ENCODE data around the gene CSF3. TPM values are rescaled to one million over a fixed set of nuclear protein-coding genes. Genes with fewer than 3 reads are reported as not detected.

Gene CSF3
- total RNA-seq, 1 experiment from 2014 or later = not detected

- Mint-ChIP-seq H3K27me3 (ENCODE audit: low read depth) (peaks cover 2% of the 10 kb centered on the region; the same call in 1 of the 2 replicates), H3K36me3 (ENCODE audit: insufficient read depth in 1 of 3, low read depth in 3 of 3) (peaks cover 6 to 12% (median 9%) of the 10 kb centered on the region in 3 experiments; a peak in 6 of 7 replicates), H3K4me3 (peak overlapping the region; percentile 96 to 98; a peak in 4 of 5 replicates), H3K9me3 (no peaks in the 10 kb centered on the region), H3K27ac (peak overlapping the region in 1 of 3 experiments; percentile 22; a peak in 1 of 7 replicates), H3K4me1 (peaks cover 23 to 28% of the 10 kb centered on the region in 2 experiments)
- TF ChIP-seq, protein P1, sequence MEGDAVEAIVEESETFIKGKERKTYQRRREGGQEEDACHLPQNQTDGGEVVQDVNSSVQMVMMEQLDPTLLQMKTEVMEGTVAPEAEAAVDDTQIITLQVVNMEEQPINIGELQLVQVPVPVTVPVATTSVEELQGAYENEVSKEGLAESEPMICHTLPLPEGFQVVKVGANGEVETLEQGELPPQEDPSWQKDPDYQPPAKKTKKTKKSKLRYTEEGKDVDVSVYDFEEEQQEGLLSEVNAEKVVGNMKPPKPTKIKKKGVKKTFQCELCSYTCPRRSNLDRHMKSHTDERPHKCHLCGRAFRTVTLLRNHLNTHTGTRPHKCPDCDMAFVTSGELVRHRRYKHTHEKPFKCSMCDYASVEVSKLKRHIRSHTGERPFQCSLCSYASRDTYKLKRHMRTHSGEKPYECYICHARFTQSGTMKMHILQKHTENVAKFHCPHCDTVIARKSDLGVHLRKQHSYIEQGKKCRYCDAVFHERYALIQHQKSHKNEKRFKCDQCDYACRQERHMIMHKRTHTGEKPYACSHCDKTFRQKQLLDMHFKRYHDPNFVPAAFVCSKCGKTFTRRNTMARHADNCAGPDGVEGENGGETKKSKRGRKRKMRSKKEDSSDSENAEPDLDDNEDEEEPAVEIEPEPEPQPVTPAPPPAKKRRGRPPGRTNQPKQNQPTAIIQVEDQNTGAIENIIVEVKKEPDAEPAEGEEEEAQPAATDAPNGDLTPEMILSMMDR (conservative IDR thresholded peaks at IDR 0.05) = no peak
- no peak overlapping the region for H2BK5ac ChIP-seq (ENCODE audit: insufficient read length, low read length)
- peaks cover 8% of the 10 kb centered on the region for H3K4me1 ChIP-seq (ENCODE audit: insufficient read depth, low read length)
- no peak overlapping the region for H3T11ph ChIP-seq (ENCODE audit: low read length)
- H4K20me1 ChIP-seq (ENCODE audit: control insufficient read depth, insufficient read depth, insufficient read length) = no peaks in the 10 kb centered on the region
- no peak overlapping the region for H2BK20ac ChIP-seq (ENCODE audit: low read depth, low read length, poor library complexity, severe bottlenecking)
- no peak overlapping the region for H2AFZ ChIP-seq (ENCODE audit: low read length)
- H3K4me2 ChIP-seq (ENCODE audit: insufficient read depth, insufficient read length, low read length) = peak overlapping the region; percentile 78
- H2BK12ac ChIP-seq (ENCODE audit: insufficient read length, low read depth, low read length) = no peak overlapping the region
- H3K4ac ChIP-seq (ENCODE audit: low read depth, low read length) = no peak overlapping the region
- no peak overlapping the region for H4K5ac ChIP-seq (ENCODE audit: insufficient read length, low read depth, low read length)
- no peak overlapping the region for H3K18ac ChIP-seq (ENCODE audit: insufficient read length, low read depth, low read length)
- no peak overlapping the region for H3K14ac ChIP-seq (ENCODE audit: insufficient read depth, low read length)
- no peak overlapping the region for H2BK15ac ChIP-seq (ENCODE audit: low read depth, low read length)
- no peak overlapping the region for H3K9ac ChIP-seq (ENCODE audit: extremely low read depth, insufficient read length, low read length)
- H2BK120ac ChIP-seq (ENCODE audit: low read depth, low read length, poor library complexity, severe bottlenecking) = no peak overlapping the region
- no peak overlapping the region for H3K27ac ChIP-seq (ENCODE audit: insufficient read length, low read depth, low read length)
- H3K27me3 ChIP-seq (ENCODE audit: insufficient read depth, low read length) = no peaks in the 10 kb centered on the region
- no peak for DNase-seq
- H4K8ac ChIP-seq (replicated peaks; ENCODE audit: insufficient read length, low read depth, low read length) = no peak overlapping the region
- peaks cover 2% of the 10 kb centered on the region for H3K79me1 ChIP-seq (ENCODE audit: insufficient read depth, low read depth, low read length, poor library complexity, severe bottlenecking)
- H4K91ac ChIP-seq (ENCODE audit: insufficient read length, low read depth, low read length) = no peak overlapping the region
- WGBS (ENCODE audit: extremely low coverage, insufficient read length, low lambda C conversion rate) = no CpG with 5 or more reads among the region's 5 CpGs
- H3K56ac ChIP-seq (ENCODE audit: insufficient read length, low read depth, low read length) = no peak overlapping the region
- no peak overlapping the region for H3K23ac ChIP-seq (ENCODE audit: insufficient read length, low read depth, low read length)
- peaks cover 12% of the 10 kb centered on the region for H3K79me2 ChIP-seq (ENCODE audit: insufficient read depth, low read length)
- H3K23me2 ChIP-seq (ENCODE audit: insufficient read length, low read depth, low read length, poor library complexity, severe bottlenecking) = peaks cover 12% of the 10 kb centered on the region
- H3K9me3 ChIP-seq (ENCODE audit: control insufficient read depth, low read depth, low read length) = no peaks in the 10 kb centered on the region
- H2AK5ac ChIP-seq (ENCODE audit: insufficient read length, low read length) = no peak overlapping the region
Measured at GRCh38 chr17:39979016-39979670, 36.1 kb upstream of the CSF3 start.

Measured in H9 (cell line).